OCI-M2 (cell line): Measurements from ENCODE around the gene PRPF39.
A peak's percentile ranks its signal among the peaks of the same experiment; 100 is the strongest.
"Not testable (repeated sequence)": the region's sequence is repeated elsewhere in the genome, so short reads cannot be mapped to it uniquely, and the experiment has no call there.

Source experiments
- DNase-seq: peaks from one replicate; lab custom pipeline; 2025; ENCODE audit not compliant: unreplicated experiment; lab: John Stamatoyannopoulos, UW

The PRPF39 gene

DNA sequence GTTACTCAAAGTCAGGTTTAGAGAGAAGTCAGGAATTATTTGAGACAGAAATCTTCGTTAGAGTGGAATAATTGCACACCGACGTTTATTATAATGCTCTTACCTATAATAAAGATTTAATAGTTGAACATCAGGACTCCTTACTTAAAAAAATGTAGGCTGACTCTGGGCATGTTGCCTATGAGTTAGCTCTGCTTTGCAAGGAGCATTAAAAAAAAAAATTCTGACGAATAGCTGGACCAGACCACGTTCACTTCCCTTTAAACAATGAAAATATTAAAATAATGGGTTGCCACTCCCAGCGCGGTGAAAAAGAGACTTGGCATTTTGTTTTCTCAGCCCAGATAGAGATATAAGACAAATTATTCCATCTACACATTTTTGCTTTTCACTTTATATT, 51.2 kb downstream of the PRPF39 start:
- no peak for DNase-seq

- peak; percentile 96 for DNase-seq
Measured at GRCh38 chr14:45135659-45136395, 51.9 kb downstream of the PRPF39 start, which contains the start of gene FANCM. Gene FANCM (plus strand): TSS chr14:45135930. CDS start chr14:45136032, 102 bp downstream.

GRCh38 chr14:45136399-45136798, 52.5 kb downstream of the PRPF39 start:
- DNase-seq, result no peak

- DNase-seq, result no peak
Measured at GRCh38 chr14:45140661-45141187, 56.8 kb downstream of the PRPF39 start.

DNA sequence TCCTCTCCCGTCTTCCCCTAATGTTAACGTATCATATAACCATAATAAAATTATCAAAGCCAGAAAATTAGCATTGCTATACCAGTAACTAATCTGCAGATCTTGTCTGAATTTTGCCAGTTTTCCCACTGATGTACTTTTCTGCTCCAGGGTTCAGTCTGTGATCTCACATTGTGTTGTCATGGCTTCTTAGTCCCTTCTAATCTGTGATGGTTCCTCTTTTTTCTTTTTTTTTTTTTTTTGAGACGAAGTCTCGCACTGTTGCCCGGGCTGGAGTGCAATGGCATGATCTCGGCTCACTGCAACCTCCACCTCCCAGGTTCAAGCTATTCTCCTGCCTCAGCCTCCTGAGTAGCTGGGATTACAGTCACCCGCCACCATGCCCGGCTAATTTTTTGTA, 58.2 kb downstream of the PRPF39 start:
- DNase-seq, result not testable (repeated sequence)

DNA sequence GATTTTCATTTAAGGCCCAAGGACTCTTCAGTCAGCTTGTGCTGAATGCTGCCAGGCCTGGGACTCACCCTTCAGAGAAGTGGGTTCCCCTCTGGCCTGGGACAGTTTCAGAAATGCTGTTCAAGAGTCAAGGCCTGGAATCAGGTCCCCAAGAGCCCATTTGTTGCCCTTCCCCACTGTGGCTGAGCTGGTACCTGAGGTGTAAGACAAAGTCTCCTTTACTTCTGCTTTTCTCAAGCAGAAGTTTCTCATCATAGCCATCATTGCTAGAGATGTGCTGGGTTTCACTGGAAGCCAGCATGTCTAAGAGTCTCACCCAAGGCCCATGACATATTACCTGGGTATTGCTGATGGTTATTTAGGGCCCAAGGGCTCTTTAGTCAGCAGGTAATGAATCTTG, 60.7 kb downstream of the PRPF39 start:
- no peak for DNase-seq

DNA sequence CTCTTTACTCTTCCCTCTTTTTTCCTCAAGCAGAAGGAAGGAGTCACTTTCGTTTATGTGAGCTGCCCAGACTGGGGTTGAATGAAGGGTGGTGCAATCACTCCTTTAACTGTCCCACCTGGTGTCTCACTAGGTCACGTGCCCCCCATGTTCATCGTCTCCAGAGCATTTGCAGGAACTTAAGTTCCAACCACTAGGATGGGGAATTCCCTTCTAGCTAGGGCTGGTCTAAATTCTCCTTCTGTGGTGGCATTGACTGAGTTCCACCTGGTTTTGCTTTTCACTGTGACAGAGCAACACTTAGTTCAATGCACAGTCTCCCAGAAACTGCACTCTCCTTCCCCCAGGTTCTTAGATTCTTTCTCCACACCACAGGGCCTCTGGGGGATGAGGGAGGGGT, 61.3 kb downstream of the PRPF39 start:
- DNase-seq, result no peak

DNA sequence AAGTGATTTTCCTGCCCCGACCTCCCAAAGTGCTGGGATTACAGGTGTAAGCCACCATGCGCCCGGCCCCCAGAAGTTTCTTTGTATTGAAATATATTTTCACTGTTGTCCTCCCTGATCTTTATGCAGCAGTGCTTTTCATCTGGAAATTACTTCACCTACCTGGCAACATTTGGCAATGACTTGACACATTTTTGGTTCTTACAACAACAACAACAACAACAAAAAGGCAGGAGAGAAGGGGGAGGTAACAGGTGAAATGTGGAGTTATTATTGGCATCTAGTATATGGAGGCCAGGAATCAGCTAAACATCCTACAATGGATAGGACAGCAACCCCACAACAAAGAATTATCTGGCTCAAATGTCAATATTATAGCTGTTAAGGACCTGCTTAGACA, 65.7 kb downstream of the PRPF39 start:
- no peak for DNase-seq

GRCh38 chr14:45150386-45150890, 66.5 kb downstream of the PRPF39 start:
- no peak for DNase-seq

GRCh38 chr14:45156067-45156466, 72.2 kb downstream of the PRPF39 start:
- no peak for DNase-seq
